Sigmoid colon (tissue), 3 donors: ENCODE results near the gene MFAP4.

Source experiments
- POLR2A ChIP-seq, 2 donors: fragments of 450-650 bp; IDR thresholded peaks; one replicate each; pipeline ENCODE4 v1.6.1; 2016; ENCODE audit warnings: antibody characterized with exemption in 2 of 2, mild to moderate bottlenecking in 2 of 2, moderate library complexity in 2 of 2
- TF ChIP-seq, protein P1 (sequence below), 4 experiments: fragments of 450-650 bp in 3 of 4; fragments of 200-600 bp in 1 of 4; IDR thresholded peaks; one replicate each; pipeline ENCODE4 v1.5.1; 2016 to 2019; ENCODE audit warnings: antibody characterized with exemption in 4 of 4, mild to moderate bottlenecking in 3 of 4, moderate library complexity in 2 of 4

DNA sequence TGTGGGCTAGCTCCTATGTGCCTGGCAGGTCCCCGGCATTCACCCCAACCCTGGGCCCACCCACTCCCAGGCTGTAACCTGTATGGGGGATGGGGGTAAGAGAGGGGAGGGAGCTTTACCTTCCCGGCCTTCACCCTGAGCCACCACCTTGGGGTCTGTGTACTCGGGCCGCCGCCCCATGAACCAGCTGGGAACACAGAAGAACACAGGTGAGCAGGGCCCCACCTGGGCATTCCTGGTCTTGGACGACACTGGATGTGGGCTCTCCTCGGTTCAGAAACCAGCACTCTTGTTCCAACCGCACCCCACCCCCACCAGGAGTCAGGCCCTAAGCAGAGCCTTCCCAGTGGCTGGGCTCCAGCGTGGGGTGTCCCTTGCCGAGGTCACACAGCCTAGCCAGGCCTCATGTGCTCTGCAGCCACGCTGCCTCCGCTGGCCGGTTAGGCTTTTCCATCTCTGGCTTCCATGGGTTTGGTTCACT lies 43.3 kb downstream of the MFAP4 start:
- TF ChIP-seq POLR2A (IDR thresholded peaks at IDR 0.05) = no peak
- TF ChIP-seq, protein P1, sequence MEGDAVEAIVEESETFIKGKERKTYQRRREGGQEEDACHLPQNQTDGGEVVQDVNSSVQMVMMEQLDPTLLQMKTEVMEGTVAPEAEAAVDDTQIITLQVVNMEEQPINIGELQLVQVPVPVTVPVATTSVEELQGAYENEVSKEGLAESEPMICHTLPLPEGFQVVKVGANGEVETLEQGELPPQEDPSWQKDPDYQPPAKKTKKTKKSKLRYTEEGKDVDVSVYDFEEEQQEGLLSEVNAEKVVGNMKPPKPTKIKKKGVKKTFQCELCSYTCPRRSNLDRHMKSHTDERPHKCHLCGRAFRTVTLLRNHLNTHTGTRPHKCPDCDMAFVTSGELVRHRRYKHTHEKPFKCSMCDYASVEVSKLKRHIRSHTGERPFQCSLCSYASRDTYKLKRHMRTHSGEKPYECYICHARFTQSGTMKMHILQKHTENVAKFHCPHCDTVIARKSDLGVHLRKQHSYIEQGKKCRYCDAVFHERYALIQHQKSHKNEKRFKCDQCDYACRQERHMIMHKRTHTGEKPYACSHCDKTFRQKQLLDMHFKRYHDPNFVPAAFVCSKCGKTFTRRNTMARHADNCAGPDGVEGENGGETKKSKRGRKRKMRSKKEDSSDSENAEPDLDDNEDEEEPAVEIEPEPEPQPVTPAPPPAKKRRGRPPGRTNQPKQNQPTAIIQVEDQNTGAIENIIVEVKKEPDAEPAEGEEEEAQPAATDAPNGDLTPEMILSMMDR (IDR thresholded peaks at IDR 0.05) = no peak
